DND-41 (cell line): ENCODE results near the gene EIF4G3.

Experiments
- ATAC-seq: fragments of 200-7000 bp; cut with Tn5 transposase; 3 replicates; pipeline ENCODE4 v1.9.1; 2021; ENCODE audit warnings: low read depth; ENCODE audit not compliant: insufficient read depth
- DNase-seq: peaks from one replicate; pipeline ENCODE4 v3.0.0-alpha.2; 2020
- H2AFZ ChIP-seq: 2 replicates; pipeline ENCODE4 v1.6.0; 2012; ENCODE audit warnings: low read depth, low read length
- H3K27ac ChIP-seq: 2 replicates; pipeline ENCODE4 v1.5.1; 2012; ENCODE audit warnings: low read length, inconsistent platforms
- H3K27me3 ChIP-seq: fragments of 200-600 bp; sonication (generic); 2 replicates; pipeline ENCODE4 v1.6.0; 2012; ENCODE audit warnings: low read length, mild to moderate bottlenecking, inconsistent platforms; ENCODE audit not compliant: insufficient read depth, poor library complexity
- H3K36me3 ChIP-seq: 2 replicates; pipeline ENCODE4 v1.5.1; 2012; ENCODE audit warnings: low read length, inconsistent platforms; ENCODE audit not compliant: insufficient read depth
- H3K4me1 ChIP-seq: 2 replicates; pipeline ENCODE4 v1.5.1; 2012; ENCODE audit warnings: mild to moderate bottlenecking, low read length; ENCODE audit not compliant: insufficient read depth
- H3K4me2 ChIP-seq: 2 replicates; pipeline ENCODE4 v1.6.0; 2012; ENCODE audit warnings: mild to moderate bottlenecking, moderate library complexity, low read length, inconsistent platforms; ENCODE audit not compliant: insufficient read depth
- H3K4me3 ChIP-seq, 2 experiments: fragments of 200-600 bp in 1 of 2; shearing (Covaris generic) in 1 of 2; 2 replicates each; pipeline ENCODE4 v1.5.1; 2012 to 2016; ENCODE audit warnings: inconsistent platforms in 2 of 2, low read length in 2 of 2, mild to moderate bottlenecking in 2 of 2, low read depth in 1 of 2, moderate library complexity in 1 of 2
- H3K79me2 ChIP-seq: 2 replicates; pipeline ENCODE4 v1.6.0; 2012; ENCODE audit warnings: low read length, inconsistent platforms; ENCODE audit not compliant: insufficient read depth
- H3K9ac ChIP-seq: 2 replicates; pipeline ENCODE4 v1.6.0; 2012; ENCODE audit warnings: low read depth, mild to moderate bottlenecking, inconsistent platforms, low read length, moderate library complexity
- H3K9me3 ChIP-seq: 2 replicates; pipeline ENCODE4 v1.5.1; 2012; ENCODE audit warnings: low read length, moderate library complexity, mild to moderate bottlenecking, inconsistent platforms; ENCODE audit not compliant: insufficient read depth, severe bottlenecking
- H4K20me1 ChIP-seq: 2 replicates; pipeline ENCODE4 v1.6.0; 2012; ENCODE audit warnings: low read length; ENCODE audit not compliant: insufficient read depth
- CTCF ChIP-seq: IDR thresholded peaks from 2 replicates; pipeline ENCODE4 v1.5.1; 2012; ENCODE audit warnings: borderline replicate concordance, low read length, moderate library complexity, mild to moderate bottlenecking; ENCODE audit not compliant: poor library complexity, severe bottlenecking; ENCODE audit errors: extremely low read depth
- EZH2 ChIP-seq: IDR thresholded peaks from 3 replicates; pipeline ENCODE4 v1.6.1; 2012; ENCODE audit warnings: borderline replicate concordance, low read depth, mild to moderate bottlenecking, moderate library complexity, low read length, inconsistent platforms; ENCODE audit not compliant: severe bottlenecking

The EIF4G3 gene

GRCh38 chr1:20936621-20937020, 240.1 kb downstream of the EIF4G3 start:
- peaks cover 21% of the 10 kb centered on the region; the same call in 1 of the 2 replicates for H3K36me3 ChIP-seq
- no peaks in the 10 kb centered on the region for H4K20me1 ChIP-seq
- no peaks in the 10 kb centered on the region for H3K27me3 ChIP-seq
- no peak for ATAC-seq
- no peak for DNase-seq
- H3K79me2 ChIP-seq = no peaks in the 10 kb centered on the region
- no peak overlapping the region for H3K4me3 ChIP-seq
- H3K9ac ChIP-seq = no peak overlapping the region
- no peak overlapping the region for H3K27ac ChIP-seq
- TF ChIP-seq EZH2 = no peak
- no peak for TF ChIP-seq CTCF
- no peaks in the 10 kb centered on the region for H3K9me3 ChIP-seq
- no peak overlapping the region for H3K4me2 ChIP-seq
- H3K4me1 ChIP-seq = no peaks in the 10 kb centered on the region
- no peak overlapping the region for H2AFZ ChIP-seq

GRCh38 chr1:20936216-20936615, 240.5 kb downstream of the EIF4G3 start:
- Histone ChIP-seq H3K27me3 (no peaks in the 10 kb centered on the region), H3K9me3 (no peaks in the 10 kb centered on the region), H3K4me3 (no peak overlapping the region), H3K4me2 (no peak overlapping the region), H4K20me1 (no peaks in the 10 kb centered on the region), H3K36me3 (peaks cover 17% of the 10 kb centered on the region; the same call in 1 of the 2 replicates), H2AFZ (no peak overlapping the region), H3K27ac (no peak overlapping the region), H3K9ac (no peak overlapping the region), H3K4me1 (no peaks in the 10 kb centered on the region), H3K79me2 (no peaks in the 10 kb centered on the region)
- TF ChIP-seq EZH2 (no peak), CTCF (no peak)
- DNase-seq (no peak), ATAC-seq (no peak)

GRCh38 chr1:20935717-20936116, 241.0 kb downstream of the EIF4G3 start:
- no peak for TF ChIP-seq EZH2
- no peak for TF ChIP-seq CTCF
- Histone ChIP-seq H3K27me3 (no peaks in the 10 kb centered on the region), H2AFZ (no peak overlapping the region), H3K4me2 (no peak overlapping the region), H3K4me1 (no peaks in the 10 kb centered on the region), H3K79me2 (no peaks in the 10 kb centered on the region), H3K27ac (no peak overlapping the region), H3K36me3 (peaks cover 18% of the 10 kb centered on the region; the same call in 1 of the 2 replicates), H3K9me3 (no peaks in the 10 kb centered on the region), H4K20me1 (no peaks in the 10 kb centered on the region), H3K4me3 (no peak overlapping the region), H3K9ac (no peak overlapping the region)
- ATAC-seq (no peak), DNase-seq (no peak)

GRCh38 chr1:20932437-20932977, 244.2 kb downstream of the EIF4G3 start:
- no peaks in the 10 kb centered on the region for H4K20me1 ChIP-seq
- no peak overlapping the region for H3K27ac ChIP-seq
- H3K4me1 ChIP-seq = no peaks in the 10 kb centered on the region
- no peaks in the 10 kb centered on the region for H3K9me3 ChIP-seq
- no peak overlapping the region for H3K4me2 ChIP-seq
- DNase-seq (no peak), ATAC-seq (no peak)
- H2AFZ ChIP-seq = no peak overlapping the region
- peaks cover 11% of the 10 kb centered on the region; the same call in 1 of the 2 replicates for H3K36me3 ChIP-seq
- H3K4me3 ChIP-seq = no peak overlapping the region
- no peaks in the 10 kb centered on the region for H3K27me3 ChIP-seq
- no peak overlapping the region for H3K9ac ChIP-seq
- no peaks in the 10 kb centered on the region for H3K79me2 ChIP-seq
- TF ChIP-seq EZH2 = no peak
- TF ChIP-seq CTCF = no peak
